Glomerular endothelial cell (primary cell): ENCODE results near the gene FOXD4. TPM values are rescaled to one million over a fixed set of nuclear protein-coding genes. Genes with fewer than 3 reads are reported as not detected.
"Not testable (repeated sequence)": the region's sequence is repeated elsewhere in the genome, so short reads cannot be mapped to it uniquely, and the experiment has no call there.

Source experiments
- DNase-seq: peaks from one replicate; pipeline ENCODE4 v3.0.0-alpha.2; 2011; ENCODE audit warnings: low read depth, low spot score; ENCODE audit errors: extremely low read depth
- total RNA-seq: library from RNA; depleted of rRNA; stranded (reverse); fragments of >200 nt; gene quantifications from 2 replicates; pipeline ENCODE4 v1.2.3, GENCODE V29; 2015

The FOXD4 gene
- total RNA-seq = not detected in 2 replicates

GRCh38 chr9:117995-118467 is at the start of gene FOXD4:
Gene FOXD4 (minus strand): TSS chr9:118417. CDS start chr9:118119, 298 bp downstream.
- DNase-seq = not testable (repeated sequence)

DNA sequence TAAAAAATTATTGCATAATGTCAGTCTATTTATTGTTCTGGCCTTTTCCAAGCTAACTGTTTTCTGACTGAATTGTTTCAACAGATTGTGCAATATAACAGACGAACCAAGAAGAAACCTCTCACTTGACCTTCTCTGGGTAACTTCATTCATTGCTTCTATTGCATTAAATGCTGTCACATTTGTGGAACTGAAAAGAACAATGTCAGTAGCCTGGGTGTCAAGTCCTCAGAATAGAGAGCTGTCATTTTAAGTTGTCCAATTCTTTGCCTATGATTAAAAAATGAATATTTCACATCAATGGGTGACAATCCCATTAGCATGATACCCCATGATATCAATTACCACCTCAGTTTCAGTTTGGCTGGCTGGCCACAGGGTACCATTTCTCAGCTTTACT is 41.7 kb upstream of the FOXD4 start:
- DNase-seq = not testable (repeated sequence)

DNA sequence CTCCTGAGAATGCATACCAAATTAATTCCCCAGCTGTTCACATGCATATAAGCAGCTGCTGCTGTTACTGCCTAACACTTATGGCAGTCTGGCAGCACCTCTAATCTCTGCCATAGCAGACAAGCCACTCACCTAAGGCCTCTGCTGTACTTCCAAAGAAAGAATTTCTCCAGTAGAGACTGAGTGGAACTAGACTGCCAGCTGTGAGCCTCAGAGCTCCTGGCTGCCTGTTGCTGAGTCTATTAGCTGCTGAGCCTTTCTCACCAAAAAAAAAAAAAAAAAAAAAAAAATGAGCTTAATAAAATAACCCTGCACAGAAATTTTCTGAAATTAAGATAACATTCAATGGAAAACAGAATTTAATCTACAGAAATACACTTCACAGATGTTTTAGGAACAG is 33.0 kb upstream of the FOXD4 start:
- not testable (repeated sequence) for DNase-seq

DNA sequence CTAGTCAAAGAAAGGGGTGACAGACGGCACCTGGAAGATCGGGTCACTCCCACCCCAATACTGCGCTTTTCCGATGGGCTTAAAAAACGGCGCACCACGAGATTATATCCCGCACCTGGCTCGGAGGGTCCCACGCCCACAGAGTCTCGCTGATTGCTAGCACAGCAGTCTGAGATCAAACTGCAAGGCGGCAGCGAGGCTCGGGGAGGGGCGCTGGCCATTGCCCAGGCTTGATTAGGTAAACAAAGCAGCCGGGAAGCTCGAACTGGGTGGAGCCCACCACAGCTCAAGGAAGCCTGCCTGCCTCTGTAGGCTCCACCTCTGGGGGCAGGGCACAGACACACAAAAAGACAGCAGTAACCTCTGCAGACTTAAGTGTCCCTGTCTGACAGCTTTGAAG is 21.7 kb upstream of the FOXD4 start:
- DNase-seq = not testable (repeated sequence)

- not testable (repeated sequence) for DNase-seq
Measured at GRCh38 chr9:117144-117994, 848 bp downstream of the FOXD4 start.

DNA sequence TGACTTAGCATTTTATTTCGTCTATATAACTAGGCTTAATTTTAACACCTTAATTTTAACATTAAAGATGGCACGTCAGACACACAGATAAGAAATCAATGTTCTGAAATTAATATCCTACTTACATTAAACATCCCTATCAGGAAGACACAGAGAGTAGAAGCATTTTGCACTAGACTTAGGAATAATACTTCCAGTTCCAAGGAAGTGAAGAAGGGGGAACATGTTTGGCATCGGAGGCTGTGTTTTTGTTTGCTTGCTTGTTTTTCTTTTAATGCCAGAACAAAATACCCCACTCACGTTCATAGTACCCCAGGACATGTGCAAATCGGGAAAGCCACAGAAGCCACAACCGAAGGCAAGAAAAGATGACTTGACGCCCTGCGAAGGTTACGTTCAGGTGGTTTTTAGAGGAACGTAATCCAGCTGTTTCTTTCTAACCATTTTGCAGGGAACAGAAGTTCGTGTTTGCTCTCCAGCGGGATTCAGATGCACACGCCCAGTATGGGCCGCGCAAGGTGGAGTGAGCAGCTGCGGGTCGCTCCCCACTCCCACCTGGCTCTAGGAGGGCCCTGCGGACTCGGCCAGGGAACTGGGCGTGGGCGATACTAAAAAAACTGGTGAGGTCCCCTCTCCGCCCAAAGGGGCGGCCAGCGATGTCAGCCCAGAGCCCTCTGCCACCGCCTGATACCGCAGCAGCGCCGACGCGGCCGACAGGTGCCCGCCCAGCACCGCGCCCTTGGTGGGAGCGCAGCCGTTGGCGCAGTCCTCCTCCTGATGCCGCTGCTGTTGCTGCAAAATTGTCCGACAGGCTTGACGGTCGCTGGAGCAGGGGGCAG is 1.8 kb downstream of the FOXD4 start:
- not testable (repeated sequence) for DNase-seq

GRCh38 chr9:115118-115451 is 3.1 kb downstream of the FOXD4 start:
- not testable (repeated sequence) for DNase-seq

GRCh38 chr9:114267-115117 is 3.7 kb downstream of the FOXD4 start:
- DNase-seq = not testable (repeated sequence)

DNA sequence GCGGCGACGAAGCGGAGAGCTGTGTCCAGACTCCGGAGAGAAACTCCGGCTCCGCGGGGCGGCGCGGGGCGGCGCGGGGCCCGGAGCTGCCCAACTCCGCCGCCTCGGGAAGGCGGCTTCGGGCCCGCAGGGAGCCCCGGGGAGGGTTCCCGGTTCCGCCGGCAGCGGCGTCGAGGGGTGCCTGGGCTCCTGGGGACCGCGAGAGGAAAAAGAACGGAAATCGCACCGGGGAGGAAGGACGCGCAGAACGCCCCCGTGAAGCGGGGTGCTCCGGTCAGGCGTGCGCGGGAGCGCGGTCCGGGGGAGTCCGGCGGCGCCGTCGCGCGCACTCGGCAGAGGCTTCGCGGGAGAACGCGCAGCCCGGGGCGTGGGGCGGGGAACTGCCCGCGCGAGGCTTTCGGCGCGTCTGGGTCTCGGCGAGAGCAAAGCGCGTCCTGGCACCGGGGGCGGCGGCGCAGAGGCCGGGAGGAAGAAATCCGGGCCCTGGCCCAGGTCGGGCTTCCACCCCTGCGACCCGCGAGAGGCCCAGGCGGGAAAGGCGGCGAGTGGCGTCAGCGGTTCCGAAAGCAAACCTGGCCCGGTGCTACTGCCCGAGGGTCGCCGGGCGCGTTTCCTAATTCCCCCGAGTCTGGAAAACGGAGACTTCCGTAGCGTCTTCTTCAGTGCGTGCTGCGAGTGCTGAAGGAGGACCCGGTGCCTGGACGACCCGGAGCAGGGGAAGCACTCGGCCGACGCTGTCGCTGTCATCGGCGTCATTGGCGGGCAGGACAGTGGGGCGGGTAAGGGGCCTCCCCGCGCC is 4.5 kb downstream of the FOXD4 start:
- DNase-seq = not testable (repeated sequence)

GRCh38 chr9:112589-113467 is 5.4 kb downstream of the FOXD4 start:
- DNase-seq = not testable (repeated sequence)

DNA sequence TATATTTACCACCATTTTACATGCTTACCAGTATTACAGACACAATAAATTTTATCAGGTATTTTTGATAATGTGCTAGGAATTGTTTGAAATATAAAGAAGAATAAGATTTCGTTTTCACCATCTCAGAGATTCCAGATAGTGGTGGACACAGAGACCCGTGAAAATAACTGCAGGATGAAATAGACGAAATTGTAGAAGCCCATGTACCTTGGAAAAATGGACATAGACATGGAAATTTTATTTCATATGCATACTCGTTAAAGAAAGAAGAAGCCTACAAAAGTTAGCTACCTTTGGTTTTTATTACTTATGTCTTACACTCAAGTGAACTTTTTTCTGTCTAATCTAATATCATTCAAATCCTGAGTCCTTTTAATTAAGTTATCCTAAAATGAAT is 7.5 kb downstream of the FOXD4 start:
- DNase-seq = not testable (repeated sequence)

DNA sequence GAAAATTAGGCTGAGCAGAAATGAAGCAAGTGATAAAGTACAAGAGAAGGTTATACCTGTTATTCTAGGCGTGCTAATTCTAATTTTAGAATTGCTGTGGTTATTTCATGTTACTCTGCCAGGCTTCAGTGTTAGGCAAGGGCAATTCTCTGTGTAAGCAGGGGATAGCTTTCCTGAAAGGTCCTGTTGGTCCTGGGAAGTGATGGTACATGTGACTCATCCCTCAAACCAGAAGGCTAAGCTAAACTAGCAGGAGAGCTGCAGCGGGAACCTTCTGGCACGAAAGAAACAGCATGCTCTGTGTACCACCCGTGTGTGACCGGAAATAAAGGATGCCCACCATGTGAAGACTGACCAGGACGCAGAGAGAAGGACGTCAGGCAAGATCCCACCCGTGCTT is 8.7 kb downstream of the FOXD4 start:
- DNase-seq = not testable (repeated sequence)

DNA sequence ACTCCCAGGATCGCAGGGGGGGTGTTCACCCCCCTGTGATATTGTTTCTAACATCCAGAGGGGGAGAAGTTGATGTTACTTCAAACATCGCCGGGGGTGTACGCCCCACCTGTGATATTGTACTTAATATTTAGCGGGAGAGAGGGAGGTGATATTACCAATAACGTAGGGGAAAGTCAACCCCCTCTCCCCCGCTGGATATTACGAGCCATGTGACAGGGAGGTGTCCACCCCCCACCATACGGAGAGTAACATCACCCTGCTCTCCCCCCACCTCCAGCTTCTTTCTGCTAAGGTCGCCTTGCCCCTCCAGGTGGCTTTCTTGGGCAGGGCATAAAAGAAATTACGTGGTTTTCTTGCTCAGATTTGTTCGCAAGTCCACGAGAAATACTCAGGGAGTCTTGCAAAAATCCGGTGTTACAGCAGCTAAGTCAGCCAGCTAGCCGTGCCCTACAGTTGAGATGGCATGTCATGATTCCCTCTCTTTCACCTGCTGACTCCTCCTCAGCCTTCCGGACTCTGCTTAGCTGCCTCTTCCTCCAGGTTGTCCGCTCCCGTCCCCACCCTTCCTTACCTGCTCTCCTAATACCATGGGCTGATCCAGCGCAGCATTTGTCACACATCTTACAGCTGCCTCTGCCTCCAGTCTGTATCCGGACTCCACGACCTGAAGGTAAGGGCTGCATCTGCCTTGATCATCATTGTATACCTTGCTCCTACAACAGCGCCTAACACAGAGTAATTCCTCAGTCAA is 9.3 kb downstream of the FOXD4 start:
- DNase-seq = not testable (repeated sequence)

- not testable (repeated sequence) for DNase-seq
Measured at GRCh38 chr9:105991-106390, 12.2 kb downstream of the FOXD4 start.

- not testable (repeated sequence) for DNase-seq
Measured at GRCh38 chr9:100430-100829, 17.8 kb downstream of the FOXD4 start.

- DNase-seq = not testable (repeated sequence)
Measured at GRCh38 chr9:99867-100266, 18.4 kb downstream of the FOXD4 start.

DNA sequence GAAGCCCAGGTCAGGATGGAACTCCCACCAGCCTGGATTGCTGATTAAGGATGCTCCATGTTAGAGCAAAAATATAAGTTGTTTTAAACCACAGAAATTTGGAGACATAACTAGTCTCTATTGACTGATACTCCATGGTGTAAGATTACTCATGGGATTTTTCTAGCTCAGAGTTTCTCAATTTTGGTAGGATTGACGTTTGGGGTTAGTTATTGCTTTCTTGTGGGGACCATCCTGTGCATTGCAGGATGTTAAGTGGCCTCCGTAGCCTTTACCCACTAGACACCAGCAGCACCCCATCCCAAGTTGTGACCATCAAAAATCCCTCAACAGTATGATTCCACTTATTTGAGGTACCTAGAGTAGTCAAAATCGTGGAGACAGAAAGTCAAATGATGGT is 19.4 kb downstream of the FOXD4 start:
- not testable (repeated sequence) for DNase-seq

GRCh38 chr9:94992-95391 is 23.2 kb downstream of the FOXD4 start:
- DNase-seq = not testable (repeated sequence)
